Measurements from ENCODE around the gene OSBPL2.

Gene OSBPL2

DNA sequence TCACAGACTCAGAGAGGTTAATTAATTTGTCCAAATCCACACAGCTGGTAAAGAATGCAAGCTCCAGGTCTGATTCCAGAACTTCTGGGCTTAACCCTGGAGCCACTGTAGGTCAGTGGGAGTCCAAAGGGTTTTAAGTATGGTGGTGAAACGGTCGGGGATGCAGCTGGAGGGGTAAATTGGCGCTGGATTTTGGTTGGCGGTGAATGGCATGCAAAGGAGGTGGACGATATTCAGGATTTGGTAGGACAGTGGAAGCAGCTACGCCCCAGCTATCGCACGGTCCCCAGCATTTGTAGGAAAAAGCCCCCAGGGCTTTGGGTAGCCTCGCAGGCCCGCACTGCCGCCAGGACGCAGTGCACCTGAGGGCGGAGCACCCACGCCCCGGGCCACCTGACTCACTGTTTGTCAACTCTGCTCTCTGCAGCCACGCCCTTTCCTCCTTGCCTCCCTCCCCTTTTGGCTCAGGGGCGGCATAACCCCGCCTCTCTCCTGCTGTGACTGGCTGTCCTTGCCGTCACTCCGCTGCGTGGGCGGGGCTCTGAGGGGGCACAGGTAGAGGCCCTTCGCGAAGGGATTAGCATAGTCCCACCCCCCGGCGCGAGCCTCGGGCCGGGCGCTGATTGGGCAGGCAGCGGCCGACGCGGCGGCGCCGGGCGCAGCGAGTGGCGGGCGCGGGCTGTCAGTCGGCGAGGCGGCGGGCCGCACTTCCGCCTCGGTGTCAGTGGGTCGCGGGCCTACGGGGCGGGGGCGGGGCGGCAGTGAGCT lies at the start of gene OSBPL2:
TSS of gene OSBPL2 (plus strand) at position 721 of the 768 bp plus-strand sequence. CDS start 17,664 bp downstream, outside the sequence.
- H3K4me3 ChIP-seq (ENCODE audit: low read depth in 1 of 5, low read length in 5 of 5): peak within 1 kb of the TSS; percentile 73 to 83 (median 77)

DNA sequence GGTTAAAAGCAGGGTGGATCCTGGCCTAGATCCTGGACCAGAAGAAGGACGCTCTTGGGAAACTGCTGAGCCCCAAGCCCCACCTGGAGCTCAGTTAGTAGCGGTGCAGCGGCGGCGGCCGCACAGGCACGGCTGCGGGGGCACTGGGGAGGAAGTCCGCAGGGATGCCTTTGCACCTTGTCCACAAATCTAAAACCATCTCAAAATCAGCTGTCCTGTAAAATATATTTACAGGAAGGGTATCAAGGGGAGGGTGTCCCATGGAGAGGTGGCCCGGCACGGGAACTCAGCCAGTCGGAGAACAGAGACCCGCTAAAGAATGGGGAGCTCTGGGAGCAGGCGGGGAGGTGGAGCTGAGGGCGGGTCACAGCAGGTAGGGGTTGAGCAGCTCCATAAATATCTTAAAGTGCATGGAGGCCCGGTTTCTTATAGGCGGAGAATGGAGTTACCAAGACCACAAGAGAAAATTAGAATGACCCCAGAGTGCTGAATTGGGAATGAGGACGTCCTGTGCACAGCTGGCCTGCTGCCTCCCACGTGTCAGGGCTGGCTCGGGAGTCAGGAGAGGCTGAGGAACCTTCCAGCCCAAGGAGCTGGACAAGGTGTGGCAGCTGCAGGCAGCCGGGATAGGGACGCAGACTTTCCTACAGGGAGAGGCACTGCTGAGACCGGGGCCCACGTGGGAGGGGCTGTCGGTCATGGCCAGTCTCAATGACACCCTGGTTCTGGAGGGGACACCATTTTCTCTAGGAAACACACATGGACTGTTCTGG lies 47.5 kb upstream of the OSBPL2 start:
- Histone ChIP-seq H3K4me1 (ENCODE audit: control insufficient read depth in 5 of 5, insufficient read depth in 5 of 5, low read length in 5 of 5) (peaks cover 0 to 11% (median 9%) of the 10 kb centered on the region in 5 donors), H3K4me3 (ENCODE audit: low read depth in 1 of 5, low read length in 5 of 5) (no peak overlapping the region), H3K36me3 (ENCODE audit: control insufficient read depth in 5 of 5, insufficient read depth in 5 of 5, low read length in 5 of 5) (peaks cover 0 to 34% (median 32%) of the 10 kb centered on the region in 5 donors), H3K27me3 (ENCODE audit: control insufficient read depth in 5 of 5, insufficient read depth in 4 of 5, low read length in 5 of 5) (no peaks in the 10 kb centered on the region), H3K9me3 (ENCODE audit: control insufficient read depth in 5 of 5, low read length in 5 of 5) (no peaks in the 10 kb centered on the region), H3K9ac (ENCODE audit: low read length in 5 of 5) (peak overlapping the region in 1 of 5 donors; percentile 45), H3K27ac (ENCODE audit: low read depth, low read length) (no peak overlapping the region)

More for the DNA sequence above, at the start of gene OSBPL2:
- Histone ChIP-seq H3K27me3 (ENCODE audit: control insufficient read depth in 5 of 5, insufficient read depth in 4 of 5, low read length in 5 of 5) (peaks cover 0 to 8% (median 4%) of the 10 kb centered on the region in 5 donors), H3K9me3 (ENCODE audit: control insufficient read depth in 5 of 5, low read length in 5 of 5) (peaks cover 0 to 4% (median 0%) of the 10 kb centered on the region in 5 donors), H3K36me3 (ENCODE audit: control insufficient read depth in 5 of 5, insufficient read depth in 5 of 5, low read length in 5 of 5) (peaks cover 0 to 12% (median 3%) of the 10 kb centered on the region in 5 donors), H3K4me1 (ENCODE audit: control insufficient read depth in 5 of 5, insufficient read depth in 5 of 5, low read length in 5 of 5) (peaks cover 4 to 45% (median 29%) of the 10 kb centered on the region in 5 donors), H3K9ac (ENCODE audit: low read length in 5 of 5) (peak within 1 kb of the TSS; percentile 68 to 93 (median 86)), H3K27ac (ENCODE audit: low read depth, low read length) (peak within 1 kb of the TSS; percentile 74)

GRCh38 chr20:62191781-62192559 lies 46.4 kb upstream of the OSBPL2 start:
- peaks cover 0 to 8% (median 7%) of the 10 kb centered on the region in 5 donors for H3K4me1 ChIP-seq (ENCODE audit: control insufficient read depth in 5 of 5, insufficient read depth in 5 of 5, low read length in 5 of 5)
- no peak overlapping the region for H3K9ac ChIP-seq (ENCODE audit: low read length in 5 of 5)
- H3K36me3 ChIP-seq (ENCODE audit: control insufficient read depth in 5 of 5, insufficient read depth in 5 of 5, low read length in 5 of 5): peaks cover 0 to 41% (median 38%) of the 10 kb centered on the region in 5 donors
- no peaks in the 10 kb centered on the region for H3K9me3 ChIP-seq (ENCODE audit: control insufficient read depth in 5 of 5, low read length in 5 of 5)
- no peak overlapping the region for H3K27ac ChIP-seq (ENCODE audit: low read depth, low read length)
- H3K27me3 ChIP-seq (ENCODE audit: control insufficient read depth in 5 of 5, insufficient read depth in 4 of 5, low read length in 5 of 5): no peaks in the 10 kb centered on the region
- no peak overlapping the region for H3K4me3 ChIP-seq (ENCODE audit: low read depth in 1 of 5, low read length in 5 of 5)

- Histone ChIP-seq H3K4me3 (ENCODE audit: low read depth in 1 of 5, low read length in 5 of 5) (no peak overlapping the region), H3K27me3 (ENCODE audit: control insufficient read depth in 5 of 5, insufficient read depth in 4 of 5, low read length in 5 of 5) (no peaks in the 10 kb centered on the region), H3K36me3 (ENCODE audit: control insufficient read depth in 5 of 5, insufficient read depth in 5 of 5, low read length in 5 of 5) (peaks cover 2 to 46% (median 39%) of the 10 kb centered on the region in 5 donors)
These were observed 45.7 kb upstream of the OSBPL2 start for GRCh38 chr20:62192635-62193034.

DNA sequence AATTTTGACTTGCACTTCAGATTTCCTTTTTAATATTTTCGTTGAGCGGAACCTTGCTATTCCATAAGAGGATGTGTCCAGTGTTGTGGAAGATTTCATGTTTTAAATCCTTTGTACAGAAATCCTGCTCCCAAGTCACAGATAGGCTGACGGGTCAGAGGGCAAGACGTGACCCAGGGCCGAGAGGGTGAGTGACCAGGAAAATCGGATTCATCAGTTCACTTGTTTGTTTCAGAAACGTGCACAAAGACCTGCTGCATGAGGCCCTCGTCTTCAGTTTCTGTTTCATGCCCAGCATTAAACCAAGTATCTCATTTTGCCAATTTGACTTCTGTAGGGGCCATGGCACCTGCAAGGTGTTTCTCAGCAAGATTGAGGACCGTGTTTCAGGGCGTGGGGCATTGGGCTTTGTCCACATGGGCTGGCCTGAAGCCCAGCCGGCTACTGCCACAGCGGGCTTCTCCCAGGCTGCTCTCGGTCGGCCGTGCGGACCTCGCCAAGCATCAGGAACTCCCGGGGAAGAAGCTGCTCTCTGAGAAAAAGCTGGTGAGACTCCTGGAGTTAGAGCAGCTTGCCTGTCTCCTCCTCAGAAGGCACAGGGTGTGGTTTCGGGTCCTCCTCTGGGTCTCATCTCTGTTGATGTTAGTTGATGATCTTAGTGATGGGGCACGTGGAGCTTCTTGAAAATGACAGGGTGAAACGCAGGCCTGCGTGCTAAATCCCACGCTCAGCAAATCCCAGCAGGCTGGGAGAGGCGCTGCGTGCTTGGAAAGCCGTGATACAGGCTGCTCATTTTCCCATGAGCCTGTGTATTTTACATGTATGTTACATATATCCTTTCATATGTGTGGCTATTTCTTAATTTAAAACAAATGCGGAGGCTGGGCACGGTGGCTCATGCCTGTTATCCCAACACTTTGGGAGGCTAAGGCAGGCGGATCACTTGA lies 45.0 kb upstream of the OSBPL2 start:
- no peaks in the 10 kb centered on the region for H3K4me1 ChIP-seq (ENCODE audit: control insufficient read depth in 5 of 5, insufficient read depth in 5 of 5, low read length in 5 of 5)
- no peak overlapping the region for H3K9ac ChIP-seq (ENCODE audit: low read length in 5 of 5)
- no peaks in the 10 kb centered on the region for H3K9me3 ChIP-seq (ENCODE audit: control insufficient read depth in 5 of 5, low read length in 5 of 5)
- no peaks in the 10 kb centered on the region for H3K27me3 ChIP-seq (ENCODE audit: control insufficient read depth in 5 of 5, insufficient read depth in 4 of 5, low read length in 5 of 5)
- H3K36me3 ChIP-seq (ENCODE audit: control insufficient read depth in 5 of 5, insufficient read depth in 5 of 5, low read length in 5 of 5): peaks cover 2 to 54% (median 46%) of the 10 kb centered on the region in 5 donors
- H3K4me3 ChIP-seq (ENCODE audit: low read depth in 1 of 5, low read length in 5 of 5): no peak overlapping the region
- no peak overlapping the region for H3K27ac ChIP-seq (ENCODE audit: low read depth, low read length)

More at GRCh38 chr20:62192635-62193034, 45.7 kb upstream of the OSBPL2 start:
- Histone ChIP-seq H3K4me1 (ENCODE audit: control insufficient read depth in 5 of 5, insufficient read depth in 5 of 5, low read length in 5 of 5) (peaks cover 0 to 1% (median 1%) of the 10 kb centered on the region in 5 donors), H3K9ac (ENCODE audit: low read length in 5 of 5) (no peak overlapping the region), H3K9me3 (ENCODE audit: control insufficient read depth in 5 of 5, low read length in 5 of 5) (no peaks in the 10 kb centered on the region), H3K27ac (ENCODE audit: low read depth, low read length) (no peak overlapping the region)

DNA sequence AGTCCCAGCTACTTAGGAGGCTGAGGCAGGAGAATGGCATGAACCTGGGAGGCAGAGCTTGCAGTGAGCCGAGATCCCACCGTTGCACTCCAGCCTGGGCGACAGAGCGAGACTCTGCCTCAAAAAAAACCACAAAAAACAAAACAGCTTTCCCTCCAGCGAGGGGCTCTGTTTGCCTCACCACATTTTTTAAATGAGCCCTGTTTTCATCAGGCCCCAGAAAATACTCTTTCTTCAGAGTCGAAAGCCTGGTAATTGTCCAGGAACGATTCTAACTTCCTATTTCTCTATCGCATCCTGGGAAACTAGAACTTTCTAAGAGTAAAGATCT lies 43.3 kb upstream of the OSBPL2 start:
- Histone ChIP-seq H3K9me3 (ENCODE audit: control insufficient read depth in 5 of 5, low read length in 5 of 5) (no peaks in the 10 kb centered on the region), H3K27ac (ENCODE audit: low read depth, low read length) (no peak overlapping the region), H3K4me3 (ENCODE audit: low read depth in 1 of 5, low read length in 5 of 5) (no peak overlapping the region), H3K9ac (ENCODE audit: low read length in 5 of 5) (no peak overlapping the region), H3K36me3 (ENCODE audit: control insufficient read depth in 5 of 5, insufficient read depth in 5 of 5, low read length in 5 of 5) (peaks cover 4 to 58% (median 54%) of the 10 kb centered on the region in 5 donors), H3K27me3 (ENCODE audit: control insufficient read depth in 5 of 5, insufficient read depth in 4 of 5, low read length in 5 of 5) (no peaks in the 10 kb centered on the region), H3K4me1 (ENCODE audit: control insufficient read depth in 5 of 5, insufficient read depth in 5 of 5, low read length in 5 of 5) (no peaks in the 10 kb centered on the region)

- no peak overlapping the region for H3K27ac ChIP-seq (ENCODE audit: low read depth, low read length)
- no peaks in the 10 kb centered on the region for H3K27me3 ChIP-seq (ENCODE audit: control insufficient read depth in 5 of 5, insufficient read depth in 4 of 5, low read length in 5 of 5)
- no peaks in the 10 kb centered on the region for H3K9me3 ChIP-seq (ENCODE audit: control insufficient read depth in 5 of 5, low read length in 5 of 5)
- no peak overlapping the region for H3K9ac ChIP-seq (ENCODE audit: low read length in 5 of 5)
- no peak overlapping the region for H3K4me3 ChIP-seq (ENCODE audit: low read depth in 1 of 5, low read length in 5 of 5)
- no peaks in the 10 kb centered on the region for H3K4me1 ChIP-seq (ENCODE audit: control insufficient read depth in 5 of 5, insufficient read depth in 5 of 5, low read length in 5 of 5)
- peaks cover 6 to 64% (median 57%) of the 10 kb centered on the region in 5 donors for H3K36me3 ChIP-seq (ENCODE audit: control insufficient read depth in 5 of 5, insufficient read depth in 5 of 5, low read length in 5 of 5)
These were observed 42.6 kb upstream of the OSBPL2 start for GRCh38 chr20:62195736-62196135.

DNA sequence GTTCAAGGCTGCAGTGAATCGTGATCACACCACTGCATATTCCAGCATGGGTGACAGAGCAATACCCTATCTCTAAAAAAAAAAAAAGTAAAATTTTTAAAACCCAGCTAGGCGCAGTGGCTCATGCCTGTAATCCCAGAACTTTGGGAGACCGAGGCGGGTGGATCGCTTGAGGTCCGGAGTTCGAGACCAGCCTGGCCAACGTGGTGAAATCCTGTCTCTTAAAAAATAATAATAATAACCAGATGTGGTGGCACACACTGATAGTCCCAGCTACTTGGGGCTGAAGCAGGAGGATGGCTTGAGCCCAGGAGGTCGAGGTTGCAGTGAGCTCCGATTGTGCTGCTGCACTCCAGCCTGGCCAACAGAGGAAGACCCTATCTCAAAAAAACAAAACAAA lies 42.0 kb upstream of the OSBPL2 start:
- Histone ChIP-seq H3K27ac (ENCODE audit: low read depth, low read length) (no peak overlapping the region), H3K9me3 (ENCODE audit: control insufficient read depth in 5 of 5, low read length in 5 of 5) (no peaks in the 10 kb centered on the region), H3K9ac (ENCODE audit: low read length in 5 of 5) (no peak overlapping the region), H3K4me3 (ENCODE audit: low read depth in 1 of 5, low read length in 5 of 5) (no peak overlapping the region), H3K4me1 (ENCODE audit: control insufficient read depth in 5 of 5, insufficient read depth in 5 of 5, low read length in 5 of 5) (no peaks in the 10 kb centered on the region), H3K36me3 (ENCODE audit: control insufficient read depth in 5 of 5, insufficient read depth in 5 of 5, low read length in 5 of 5) (peaks cover 6 to 65% (median 59%) of the 10 kb centered on the region in 5 donors), H3K27me3 (ENCODE audit: control insufficient read depth in 5 of 5, insufficient read depth in 4 of 5, low read length in 5 of 5) (no peaks in the 10 kb centered on the region)

DNA sequence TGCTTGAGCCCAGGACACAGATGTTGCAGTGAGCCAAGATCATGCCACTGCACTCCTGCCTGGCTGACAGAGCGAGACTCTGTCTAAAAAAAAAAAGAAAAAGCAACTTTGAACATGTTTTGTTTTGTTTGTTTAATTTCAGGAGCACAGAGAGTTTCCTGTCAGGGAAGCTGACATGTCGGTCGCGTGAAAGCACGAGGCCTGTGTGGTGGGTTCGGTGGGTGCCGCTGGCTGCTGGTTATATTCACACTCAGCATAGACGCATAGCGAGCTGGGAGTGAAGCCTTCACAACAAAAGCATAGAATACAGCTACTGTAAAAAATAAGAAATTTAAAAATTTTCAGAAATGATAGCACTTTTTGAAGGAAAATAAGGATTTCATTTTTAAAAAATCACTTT lies 41.0 kb upstream of the OSBPL2 start:
- H3K4me1 ChIP-seq (ENCODE audit: control insufficient read depth in 5 of 5, insufficient read depth in 5 of 5, low read length in 5 of 5): no peaks in the 10 kb centered on the region

More for the DNA sequence above, 41.0 kb upstream of the OSBPL2 start:
- Histone ChIP-seq H3K36me3 (ENCODE audit: control insufficient read depth in 5 of 5, insufficient read depth in 5 of 5, low read length in 5 of 5) (peaks cover 6 to 69% (median 64%) of the 10 kb centered on the region in 5 donors), H3K9ac (ENCODE audit: low read length in 5 of 5) (no peak overlapping the region), H3K27me3 (ENCODE audit: control insufficient read depth in 5 of 5, insufficient read depth in 4 of 5, low read length in 5 of 5) (no peaks in the 10 kb centered on the region), H3K4me3 (ENCODE audit: low read depth in 1 of 5, low read length in 5 of 5) (no peak overlapping the region), H3K9me3 (ENCODE audit: control insufficient read depth in 5 of 5, low read length in 5 of 5) (no peaks in the 10 kb centered on the region), H3K27ac (ENCODE audit: low read depth, low read length) (no peak overlapping the region)

All from subcutaneous abdominal adipose tissue (tissue), 5 donors.